ENCODE data around the gene PCDHGA8.
"Not testable (repeated sequence)": the region's sequence is repeated elsewhere in the genome, so short reads cannot be mapped to it uniquely, and the experiment has no call there.

GRCh38 chr5:141417494-141418172 lies 25.2 kb downstream of the PCDHGA8 start, which contains the start of gene PCDHGB7:
- TF ChIP-seq CTCF (conservative IDR thresholded peaks at IDR 0.05 in 1 of 2, IDR thresholded peaks at IDR 0.05 in 1 of 2; ENCODE audit: low read depth in 1 of 2, low read length in 2 of 2) = peak; percentile 79
- not testable (repeated sequence) for TF ChIP-seq EZH2 (IDR thresholded peaks at IDR 0.05; ENCODE audit: low read length, missing control alignments)
